HG03439 (cell line): Measurements from ENCODE around the gene NRP2.

Source experiments
- ATAC-seq: cut with Tn5 transposase; IDR thresholded peaks from one replicate; pipeline ENCODE4 v1.9.1; 2021; ENCODE audit warnings: mild to moderate bottlenecking, moderate library complexity; ENCODE audit not compliant: unreplicated experiment

Gene NRP2, protein sequence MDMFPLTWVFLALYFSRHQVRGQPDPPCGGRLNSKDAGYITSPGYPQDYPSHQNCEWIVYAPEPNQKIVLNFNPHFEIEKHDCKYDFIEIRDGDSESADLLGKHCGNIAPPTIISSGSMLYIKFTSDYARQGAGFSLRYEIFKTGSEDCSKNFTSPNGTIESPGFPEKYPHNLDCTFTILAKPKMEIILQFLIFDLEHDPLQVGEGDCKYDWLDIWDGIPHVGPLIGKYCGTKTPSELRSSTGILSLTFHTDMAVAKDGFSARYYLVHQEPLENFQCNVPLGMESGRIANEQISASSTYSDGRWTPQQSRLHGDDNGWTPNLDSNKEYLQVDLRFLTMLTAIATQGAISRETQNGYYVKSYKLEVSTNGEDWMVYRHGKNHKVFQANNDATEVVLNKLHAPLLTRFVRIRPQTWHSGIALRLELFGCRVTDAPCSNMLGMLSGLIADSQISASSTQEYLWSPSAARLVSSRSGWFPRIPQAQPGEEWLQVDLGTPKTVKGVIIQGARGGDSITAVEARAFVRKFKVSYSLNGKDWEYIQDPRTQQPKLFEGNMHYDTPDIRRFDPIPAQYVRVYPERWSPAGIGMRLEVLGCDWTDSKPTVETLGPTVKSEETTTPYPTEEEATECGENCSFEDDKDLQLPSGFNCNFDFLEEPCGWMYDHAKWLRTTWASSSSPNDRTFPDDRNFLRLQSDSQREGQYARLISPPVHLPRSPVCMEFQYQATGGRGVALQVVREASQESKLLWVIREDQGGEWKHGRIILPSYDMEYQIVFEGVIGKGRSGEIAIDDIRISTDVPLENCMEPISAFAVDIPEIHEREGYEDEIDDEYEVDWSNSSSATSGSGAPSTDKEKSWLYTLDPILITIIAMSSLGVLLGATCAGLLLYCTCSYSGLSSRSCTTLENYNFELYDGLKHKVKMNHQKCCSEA

DNA sequence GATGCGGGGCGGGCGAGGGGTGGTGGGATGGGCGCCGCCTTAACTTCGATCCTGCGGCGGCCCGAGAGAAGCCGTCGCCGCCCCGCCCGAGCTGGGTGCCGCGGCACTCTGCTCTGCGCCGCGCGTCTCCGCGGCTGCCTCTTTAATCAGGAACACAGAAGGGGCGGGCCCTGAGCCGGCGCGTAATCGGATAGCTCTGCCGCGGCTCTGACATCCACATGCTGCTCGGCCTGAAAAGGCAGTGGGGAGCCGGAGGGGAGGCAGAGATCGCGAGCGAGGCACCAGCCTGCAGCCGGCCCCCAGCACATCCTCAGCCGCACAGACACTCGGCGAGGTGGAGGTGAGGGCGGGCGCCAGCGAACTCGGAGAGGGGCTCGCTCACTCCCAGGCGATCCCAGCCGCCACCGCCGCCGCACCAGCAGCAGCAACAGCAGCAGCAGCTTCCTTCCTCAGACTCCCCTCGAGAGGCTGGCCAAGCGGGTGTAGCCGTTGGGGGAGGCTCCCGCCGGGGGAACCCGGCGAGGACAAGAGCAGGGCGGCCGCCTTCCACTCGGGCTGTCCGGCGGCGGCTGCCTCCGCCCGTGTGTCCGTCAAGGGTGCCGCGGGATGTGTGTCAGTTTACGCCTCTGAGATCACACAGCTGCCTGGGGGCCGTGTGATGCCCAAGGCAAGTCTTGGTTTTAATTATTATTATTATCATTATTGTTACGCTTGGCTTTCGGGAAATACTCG lies at the start of gene NRP2:
TSS of gene NRP2 (plus strand) at position 263 of the 732 bp plus-strand sequence. CDS start 790 bp downstream, outside the sequence.
- ATAC-seq = peak; percentile 76

- no peak for ATAC-seq
Observed at GRCh38 chr2:205633994-205634393, 48.3 kb upstream of the NRP2 start.

GRCh38 chr2:205636549-205637319 lies 45.6 kb upstream of the NRP2 start:
- ATAC-seq = no peak

DNA sequence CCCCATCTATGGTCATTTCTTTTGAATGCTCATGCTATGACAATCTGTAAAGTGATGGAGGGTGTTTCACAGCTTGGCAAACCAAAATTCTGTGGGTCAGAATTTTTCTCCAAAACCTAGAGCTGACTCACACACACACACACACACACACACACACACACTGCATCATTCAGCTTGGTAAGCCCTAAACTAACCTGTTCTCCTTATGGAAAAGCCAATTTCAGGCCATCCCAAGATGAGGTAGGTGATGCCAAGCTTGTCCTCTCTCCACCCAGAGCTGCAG lies 45.0 kb upstream of the NRP2 start:
- no peak for ATAC-seq

DNA sequence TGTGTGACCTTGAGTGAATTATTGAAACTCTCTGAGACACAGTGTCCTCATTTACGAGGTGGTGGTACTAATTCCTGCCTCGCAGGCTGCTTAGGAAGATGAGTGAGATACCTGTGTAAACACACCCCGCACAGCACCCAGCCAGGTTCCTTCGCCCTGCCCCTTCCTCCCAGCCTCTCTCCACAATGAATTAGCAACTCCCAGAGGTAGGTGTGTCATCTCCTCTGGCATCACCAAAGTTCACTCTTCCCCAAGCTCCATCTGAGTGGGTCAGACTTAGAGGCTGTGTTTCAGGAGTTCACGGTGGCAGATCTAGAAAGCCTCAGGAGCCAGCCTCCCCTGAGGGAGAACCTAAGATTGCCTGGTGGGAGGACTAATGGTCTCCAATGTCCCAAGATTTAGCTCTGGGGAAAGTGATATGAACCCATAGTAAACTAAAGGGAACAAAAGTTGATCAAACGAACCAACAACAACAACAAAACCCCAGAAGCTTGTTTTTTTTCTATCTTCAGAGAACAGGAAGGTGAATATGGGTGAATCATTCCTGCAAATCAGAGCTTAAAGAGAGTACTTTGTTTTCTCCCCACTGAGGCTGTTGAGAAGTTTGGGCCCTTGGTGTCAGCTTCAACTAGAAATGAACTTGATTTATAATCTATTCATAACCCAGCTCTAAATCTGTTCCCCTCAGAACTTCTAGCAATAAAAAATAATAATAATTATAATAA lies 44.4 kb upstream of the NRP2 start:
- no peak for ATAC-seq

- no peak for ATAC-seq
Observed at GRCh38 chr2:205640716-205641115, 41.6 kb upstream of the NRP2 start.

DNA sequence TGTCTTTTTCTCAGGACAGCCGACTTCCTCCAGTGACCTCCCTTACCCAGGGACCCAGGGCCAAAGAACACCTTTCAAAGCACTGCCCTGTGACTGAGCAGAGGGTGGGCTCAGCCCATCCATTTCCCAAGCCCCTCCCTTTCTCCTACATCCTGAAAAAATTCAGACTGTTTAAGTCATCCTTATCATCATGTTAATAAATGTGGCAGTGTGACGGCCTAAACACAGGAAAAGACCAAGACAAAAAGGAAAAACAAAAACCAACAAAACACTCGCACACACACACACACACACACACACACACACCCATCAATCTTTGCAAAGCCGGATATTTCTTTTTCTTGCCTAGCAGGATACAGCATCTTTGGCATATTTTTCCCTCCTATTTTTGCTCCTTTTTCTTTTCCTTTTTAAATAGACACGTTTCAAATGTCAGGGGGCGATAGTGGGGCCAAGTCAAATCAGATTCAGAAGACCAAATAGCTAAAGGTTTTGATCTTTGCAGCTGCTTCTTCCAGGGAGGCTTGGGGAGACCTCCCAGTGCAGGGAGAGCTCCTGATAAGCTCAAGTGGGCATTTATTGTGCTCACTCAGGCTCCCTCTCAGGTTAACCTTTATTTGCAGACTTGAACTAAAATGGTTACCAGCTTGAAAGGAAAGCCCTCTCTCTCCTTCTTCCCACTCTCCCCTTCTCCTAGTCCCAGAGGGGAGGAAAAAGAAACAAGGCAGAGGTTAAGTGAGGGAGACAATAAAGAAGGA lies 39.5 kb upstream of the NRP2 start:
- no peak for ATAC-seq

GRCh38 chr2:205643391-205643885 lies 38.9 kb upstream of the NRP2 start:
- ATAC-seq = no peak

- no peak for ATAC-seq
Observed at GRCh38 chr2:205644018-205644417, 38.3 kb upstream of the NRP2 start.

GRCh38 chr2:205646680-205647079 lies 35.6 kb upstream of the NRP2 start:
- peak; percentile 92 for ATAC-seq

- ATAC-seq = no peak
Observed at GRCh38 chr2:205650450-205650849, 31.9 kb upstream of the NRP2 start.

DNA sequence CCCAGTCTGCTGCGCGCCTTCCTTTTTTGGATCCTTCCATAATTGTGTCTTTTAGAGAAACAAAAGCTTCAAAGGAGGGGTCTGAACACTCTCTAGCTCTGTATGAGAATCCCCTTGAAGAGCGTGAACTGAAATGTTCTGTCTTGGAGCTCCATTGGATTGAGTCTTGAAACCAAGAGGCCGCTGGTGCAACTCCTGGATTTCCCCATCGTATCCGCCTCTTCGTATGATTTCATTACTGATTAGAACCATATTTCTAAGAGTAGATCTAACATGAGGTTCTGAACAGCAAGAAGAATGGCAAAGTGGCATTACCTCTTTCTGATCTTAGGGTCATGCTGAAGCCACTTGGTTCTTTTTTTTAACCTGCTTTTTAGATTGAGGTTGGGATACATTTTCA lies 31.4 kb upstream of the NRP2 start:
- no peak for ATAC-seq

GRCh38 chr2:205651719-205652118 lies 30.6 kb upstream of the NRP2 start:
- no peak for ATAC-seq

DNA sequence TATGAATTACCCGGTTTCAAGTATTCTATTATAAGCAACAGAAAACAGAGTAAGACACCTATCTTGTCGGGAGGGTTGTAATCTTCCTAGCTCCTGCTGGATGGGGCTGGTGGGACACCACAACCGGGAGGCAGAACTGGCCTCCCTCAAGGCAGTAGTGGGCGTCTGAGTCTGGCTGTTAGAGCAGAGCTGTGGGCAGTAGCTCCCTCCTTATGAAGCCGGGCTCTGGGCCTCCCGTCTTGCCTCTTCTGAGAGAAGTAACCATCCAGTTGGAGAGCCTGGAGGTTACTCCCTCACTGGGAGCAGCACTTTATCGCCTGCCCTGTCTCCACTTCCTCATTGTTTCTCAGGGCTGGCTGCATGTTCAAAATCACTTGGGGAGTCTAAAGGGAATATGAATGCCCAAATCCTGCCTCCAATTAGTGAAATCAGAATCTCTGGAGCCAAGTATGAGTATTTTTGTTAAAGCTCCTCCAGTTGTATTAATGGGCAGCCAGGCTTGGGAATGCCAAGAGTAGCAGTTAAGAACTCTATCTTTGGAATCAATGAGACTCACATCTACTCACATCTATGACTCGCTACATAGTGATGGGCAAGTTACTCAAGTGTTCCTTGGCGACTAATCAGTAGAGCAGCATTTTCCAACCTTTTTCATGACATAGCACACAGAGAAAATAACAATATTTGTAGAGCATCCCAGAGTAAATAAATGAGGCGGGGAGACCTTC lies 27.3 kb upstream of the NRP2 start:
- ATAC-seq = no peak

- no peak for ATAC-seq
Observed at GRCh38 chr2:205655779-205656456, 26.4 kb upstream of the NRP2 start.

DNA sequence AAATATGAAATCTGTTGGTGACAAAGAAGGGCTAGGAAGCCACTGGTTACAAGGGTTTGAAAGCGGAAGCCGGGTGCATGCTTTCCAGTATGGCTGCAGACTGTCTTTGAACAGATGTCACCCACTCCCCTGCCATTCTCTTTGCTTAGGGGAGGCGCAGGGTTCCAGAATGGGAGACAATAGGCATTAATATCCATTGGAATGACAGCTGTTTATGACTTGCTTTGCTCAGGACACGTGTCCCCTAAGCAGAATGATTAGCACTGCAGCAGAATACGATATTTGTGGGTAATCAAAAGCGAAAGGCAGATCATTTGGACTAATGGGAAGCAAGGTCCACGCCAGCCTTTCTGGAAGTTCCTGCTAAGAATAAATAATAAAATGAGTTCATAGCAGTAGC lies 25.8 kb upstream of the NRP2 start:
- no peak for ATAC-seq

DNA sequence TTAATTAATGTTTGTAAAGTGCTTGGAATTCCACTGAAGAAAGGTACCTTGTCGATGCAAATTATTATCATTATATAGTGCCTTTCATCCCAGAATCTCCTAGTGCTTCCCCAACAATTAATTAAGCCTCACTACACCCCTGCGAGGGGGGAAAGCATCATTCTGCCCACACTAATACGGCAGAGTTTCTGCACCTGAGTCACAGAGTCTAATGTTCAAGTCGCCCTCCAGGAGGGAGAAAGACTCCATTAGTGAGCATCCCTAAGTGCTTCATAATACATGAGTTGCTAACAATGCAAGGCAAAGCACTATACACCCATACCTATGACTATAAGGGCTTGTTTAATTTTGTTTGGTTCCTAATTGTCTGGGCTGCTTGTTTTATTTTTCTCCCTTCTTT lies 25.4 kb upstream of the NRP2 start:
- no peak for ATAC-seq

GRCh38 chr2:205657579-205657978 lies 24.7 kb upstream of the NRP2 start:
- ATAC-seq = no peak
